Measurements from ENCODE around the gene GCFC2. TPM values are rescaled to one million over a fixed set of nuclear protein-coding genes. Genes with fewer than 3 reads are reported as not detected.

Gene GCFC2
- total and polyA plus RNA-seq, 2 of the 13 experiments (the other 11 are each of a cell fraction or from before 2014, with no cell fraction given): 26.8 to 49.0 TPM

GRCh38 chr2:75710577-75711253 is at the start of gene GCFC2 (continued):
- TF ChIP-seq USF2 (IDR thresholded peaks at IDR 0.05; ENCODE audit: low read depth, low read length) (no peak), USF2 (CRISPR knock-in tag; IDR thresholded peaks at IDR 0.05; ENCODE audit: borderline replicate concordance) (peak; percentile 63; the same call in 1 of the 2 replicates), ARNT2 (CRISPR knock-in tag; IDR thresholded peaks at IDR 0.05; ENCODE audit: low read depth) (peak; percentile 100), CEBPB (IDR thresholded peaks at IDR 0.05; ENCODE audit: borderline replicate concordance, low read depth, low read length) (no peak), ZNF839 (CRISPR knock-in tag; IDR thresholded peaks at IDR 0.05; ENCODE audit: borderline replicate concordance) (peak; percentile 99), ZNF329 (CRISPR knock-in tag; IDR thresholded peaks at IDR 0.05; ENCODE audit: low read depth) (peak; percentile 92; the same call in 1 of the 2 replicates), POLR2A (IDR thresholded peaks at IDR 0.05; ENCODE audit: insufficient read depth in 1 of 2, low read depth in 2 of 2, low read length in 2 of 2) (peak; percentile 87 to 91), REL (CRISPR knock-in tag; conservative IDR thresholded peaks at IDR 0.05) (peak; percentile 100), ZNF549 (CRISPR knock-in tag; IDR thresholded peaks at IDR 0.05) (peak; percentile 86; the same call in 1 of the 2 replicates), ZNF441 (CRISPR knock-in tag; IDR thresholded peaks at IDR 0.05; ENCODE audit: borderline replicate concordance) (peak; percentile 97), ZNF747 (CRISPR knock-in tag; IDR thresholded peaks at IDR 0.05; ENCODE audit: borderline replicate concordance) (peak; percentile 100), MIER3 (CRISPR knock-in tag; IDR thresholded peaks at IDR 0.05; ENCODE audit: borderline replicate concordance) (peak; percentile 80; the same call in 1 of the 2 replicates), ZNF225 (CRISPR knock-in tag; IDR thresholded peaks at IDR 0.05) (peak; percentile 99), KLF15 (CRISPR knock-in tag; IDR thresholded peaks at IDR 0.05; ENCODE audit: borderline replicate concordance) (peak; percentile 99; the same call in 1 of the 2 replicates), HCFC1 (IDR thresholded peaks at IDR 0.05; ENCODE audit: low read depth, low read length) (no peak)
- TF ChIP-seq, protein P1, sequence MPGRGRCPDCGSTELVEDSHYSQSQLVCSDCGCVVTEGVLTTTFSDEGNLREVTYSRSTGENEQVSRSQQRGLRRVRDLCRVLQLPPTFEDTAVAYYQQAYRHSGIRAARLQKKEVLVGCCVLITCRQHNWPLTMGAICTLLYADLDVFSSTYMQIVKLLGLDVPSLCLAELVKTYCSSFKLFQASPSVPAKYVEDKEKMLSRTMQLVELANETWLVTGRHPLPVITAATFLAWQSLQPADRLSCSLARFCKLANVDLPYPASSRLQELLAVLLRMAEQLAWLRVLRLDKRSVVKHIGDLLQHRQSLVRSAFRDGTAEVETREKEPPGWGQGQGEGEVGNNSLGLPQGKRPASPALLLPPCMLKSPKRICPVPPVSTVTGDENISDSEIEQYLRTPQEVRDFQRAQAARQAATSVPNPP (CRISPR knock-in tag; IDR thresholded peaks at IDR 0.05): peak; percentile 100
- TF ChIP-seq, protein P2, sequence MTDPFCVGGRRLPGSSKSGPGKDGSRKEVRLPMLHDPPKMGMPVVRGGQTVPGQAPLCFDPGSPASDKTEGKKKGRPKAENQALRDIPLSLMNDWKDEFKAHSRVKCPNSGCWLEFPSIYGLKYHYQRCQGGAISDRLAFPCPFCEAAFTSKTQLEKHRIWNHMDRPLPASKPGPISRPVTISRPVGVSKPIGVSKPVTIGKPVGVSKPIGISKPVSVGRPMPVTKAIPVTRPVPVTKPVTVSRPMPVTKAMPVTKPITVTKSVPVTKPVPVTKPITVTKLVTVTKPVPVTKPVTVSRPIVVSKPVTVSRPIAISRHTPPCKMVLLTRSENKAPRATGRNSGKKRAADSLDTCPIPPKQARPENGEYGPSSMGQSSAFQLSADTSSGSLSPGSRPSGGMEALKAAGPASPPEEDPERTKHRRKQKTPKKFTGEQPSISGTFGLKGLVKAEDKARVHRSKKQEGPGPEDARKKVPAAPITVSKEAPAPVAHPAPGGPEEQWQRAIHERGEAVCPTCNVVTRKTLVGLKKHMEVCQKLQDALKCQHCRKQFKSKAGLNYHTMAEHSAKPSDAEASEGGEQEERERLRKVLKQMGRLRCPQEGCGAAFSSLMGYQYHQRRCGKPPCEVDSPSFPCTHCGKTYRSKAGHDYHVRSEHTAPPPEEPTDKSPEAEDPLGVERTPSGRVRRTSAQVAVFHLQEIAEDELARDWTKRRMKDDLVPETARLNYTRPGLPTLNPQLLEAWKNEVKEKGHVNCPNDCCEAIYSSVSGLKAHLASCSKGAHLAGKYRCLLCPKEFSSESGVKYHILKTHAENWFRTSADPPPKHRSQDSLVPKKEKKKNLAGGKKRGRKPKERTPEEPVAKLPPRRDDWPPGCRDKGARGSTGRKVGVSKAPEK (CRISPR knock-in tag; IDR thresholded peaks at IDR 0.05; ENCODE audit: borderline replicate concordance): no peak
- TF ChIP-seq, protein P3, sequence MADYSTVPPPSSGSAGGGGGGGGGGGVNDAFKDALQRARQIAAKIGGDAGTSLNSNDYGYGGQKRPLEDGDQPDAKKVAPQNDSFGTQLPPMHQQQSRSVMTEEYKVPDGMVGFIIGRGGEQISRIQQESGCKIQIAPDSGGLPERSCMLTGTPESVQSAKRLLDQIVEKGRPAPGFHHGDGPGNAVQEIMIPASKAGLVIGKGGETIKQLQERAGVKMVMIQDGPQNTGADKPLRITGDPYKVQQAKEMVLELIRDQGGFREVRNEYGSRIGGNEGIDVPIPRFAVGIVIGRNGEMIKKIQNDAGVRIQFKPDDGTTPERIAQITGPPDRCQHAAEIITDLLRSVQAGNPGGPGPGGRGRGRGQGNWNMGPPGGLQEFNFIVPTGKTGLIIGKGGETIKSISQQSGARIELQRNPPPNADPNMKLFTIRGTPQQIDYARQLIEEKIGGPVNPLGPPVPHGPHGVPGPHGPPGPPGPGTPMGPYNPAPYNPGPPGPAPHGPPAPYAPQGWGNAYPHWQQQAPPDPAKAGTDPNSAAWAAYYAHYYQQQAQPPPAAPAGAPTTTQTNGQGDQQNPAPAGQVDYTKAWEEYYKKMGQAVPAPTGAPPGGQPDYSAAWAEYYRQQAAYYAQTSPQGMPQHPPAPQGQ (CRISPR knock-in tag; IDR thresholded peaks at IDR 0.05; ENCODE audit: borderline replicate concordance): no peak
- TF ChIP-seq, protein P4, sequence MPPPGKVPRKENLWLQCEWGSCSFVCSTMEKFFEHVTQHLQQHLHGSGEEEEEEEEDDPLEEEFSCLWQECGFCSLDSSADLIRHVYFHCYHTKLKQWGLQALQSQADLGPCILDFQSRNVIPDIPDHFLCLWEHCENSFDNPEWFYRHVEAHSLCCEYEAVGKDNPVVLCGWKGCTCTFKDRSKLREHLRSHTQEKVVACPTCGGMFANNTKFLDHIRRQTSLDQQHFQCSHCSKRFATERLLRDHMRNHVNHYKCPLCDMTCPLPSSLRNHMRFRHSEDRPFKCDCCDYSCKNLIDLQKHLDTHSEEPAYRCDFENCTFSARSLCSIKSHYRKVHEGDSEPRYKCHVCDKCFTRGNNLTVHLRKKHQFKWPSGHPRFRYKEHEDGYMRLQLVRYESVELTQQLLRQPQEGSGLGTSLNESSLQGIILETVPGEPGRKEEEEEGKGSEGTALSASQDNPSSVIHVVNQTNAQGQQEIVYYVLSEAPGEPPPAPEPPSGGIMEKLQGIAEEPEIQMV (CRISPR knock-in tag; IDR thresholded peaks at IDR 0.05; ENCODE audit: low read depth): peak; percentile 94
